GM19372 (cell line): ENCODE measurements around the gene RAB15.

ENCODE experiments used
- ATAC-seq: cut with Tn5 transposase; IDR thresholded peaks from one replicate; pipeline ENCODE4 v1.9.1; 2021; ENCODE audit warnings: mild to moderate bottlenecking, low read depth, moderate library complexity; ENCODE audit not compliant: unreplicated experiment

RAB15 gene

GRCh38 chr14:64939817-64940190, 32.3 kb downstream of the RAB15 start:
- ATAC-seq, result no peak

DNA sequence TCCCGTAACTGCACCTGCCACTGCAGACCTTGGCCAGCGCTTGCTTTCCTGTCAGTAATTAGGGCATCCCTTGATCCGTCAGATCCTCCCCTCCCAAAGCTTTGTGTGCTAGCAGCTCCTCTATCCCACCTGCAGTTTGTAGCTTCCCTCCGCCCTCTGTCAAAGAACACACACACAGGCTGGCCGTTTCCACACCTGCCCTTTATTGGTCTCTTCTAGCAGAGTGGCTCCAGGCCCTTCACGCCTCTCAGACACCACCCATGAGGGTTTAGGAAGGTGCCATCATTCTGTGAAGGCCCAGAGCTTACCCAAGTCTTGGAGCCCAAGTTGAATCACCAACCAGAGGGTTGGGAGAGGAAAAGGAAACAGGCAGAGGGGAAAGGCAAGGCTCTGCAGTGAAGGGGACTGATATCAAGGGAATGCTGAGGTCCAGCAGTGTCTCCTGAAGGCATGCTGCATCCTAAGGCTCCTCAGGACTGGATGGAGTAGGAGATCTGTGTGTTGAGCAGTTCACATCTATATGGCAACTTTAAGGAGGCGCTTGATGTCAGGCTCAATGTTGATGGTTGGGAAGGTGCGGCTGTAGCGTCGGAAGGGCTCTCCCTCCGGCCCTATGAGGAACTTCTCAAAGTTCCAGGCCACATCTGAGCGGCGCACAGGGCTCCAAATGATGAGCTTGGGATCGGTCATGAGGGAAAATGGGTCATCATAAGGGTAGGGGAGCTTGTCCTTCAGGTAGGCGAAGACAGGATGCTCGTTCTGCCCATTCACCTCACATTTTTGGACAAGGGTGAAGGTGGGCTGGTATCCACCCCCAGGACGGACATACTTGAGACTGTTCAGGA, 32.9 kb downstream of the RAB15 start:
- ATAC-seq, result no peak

- no peak for ATAC-seq
These were observed 34.3 kb downstream of the RAB15 start for GRCh38 chr14:64937821-64938193.

DNA sequence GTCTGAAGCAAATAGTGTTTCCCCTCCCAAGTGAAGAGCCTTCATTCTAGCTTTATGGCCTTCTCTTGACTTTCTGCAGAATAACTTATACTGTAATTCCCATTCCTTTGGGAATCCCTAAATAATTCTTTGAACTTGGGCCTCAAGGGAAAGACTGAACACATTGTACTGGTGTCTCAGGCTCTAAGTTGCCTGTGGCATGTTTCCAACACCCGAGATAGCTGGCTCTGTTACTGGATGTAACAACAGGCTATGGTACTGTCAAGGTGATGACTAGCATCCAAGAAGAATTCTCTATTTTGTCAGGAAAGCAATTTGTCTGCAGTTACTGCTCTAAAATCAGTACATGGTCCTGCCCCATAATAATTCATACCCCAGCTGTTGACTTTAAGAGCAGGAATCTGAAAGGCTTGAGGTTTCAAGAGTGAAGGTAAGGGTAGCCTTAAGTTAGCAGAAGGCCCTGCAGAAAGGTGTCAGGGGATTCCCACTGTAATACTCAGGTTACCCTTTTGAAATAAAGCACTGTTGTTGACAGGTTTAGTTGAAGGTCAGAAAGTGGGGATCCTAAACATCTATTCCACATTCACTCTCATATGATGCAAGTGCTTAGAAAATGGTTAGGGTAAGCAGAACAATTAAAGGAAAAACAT, 34.8 kb downstream of the RAB15 start:
- no peak for ATAC-seq

DNA sequence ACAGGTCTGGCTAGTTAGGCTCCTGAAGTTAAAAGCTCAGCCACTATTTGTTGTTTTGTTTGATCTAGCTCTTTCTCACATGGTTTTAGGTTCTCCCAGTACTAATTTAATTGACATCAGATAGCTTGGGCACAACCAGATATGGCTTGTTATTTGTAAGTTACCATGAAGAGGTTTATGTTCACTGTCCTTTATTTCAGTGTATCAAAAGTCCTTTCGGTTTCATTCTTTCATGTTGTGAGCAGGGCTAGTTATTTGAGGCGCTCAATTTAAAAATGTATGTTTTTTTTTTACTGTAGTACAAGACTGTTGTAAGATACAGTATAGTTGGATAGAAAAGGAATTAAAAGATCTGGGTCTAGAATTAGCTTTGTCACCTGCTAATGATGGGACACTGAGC, 36.6 kb downstream of the RAB15 start:
- no peak for ATAC-seq

GRCh38 chr14:64934338-64934929, 37.7 kb downstream of the RAB15 start:
- ATAC-seq, result no peak

DNA sequence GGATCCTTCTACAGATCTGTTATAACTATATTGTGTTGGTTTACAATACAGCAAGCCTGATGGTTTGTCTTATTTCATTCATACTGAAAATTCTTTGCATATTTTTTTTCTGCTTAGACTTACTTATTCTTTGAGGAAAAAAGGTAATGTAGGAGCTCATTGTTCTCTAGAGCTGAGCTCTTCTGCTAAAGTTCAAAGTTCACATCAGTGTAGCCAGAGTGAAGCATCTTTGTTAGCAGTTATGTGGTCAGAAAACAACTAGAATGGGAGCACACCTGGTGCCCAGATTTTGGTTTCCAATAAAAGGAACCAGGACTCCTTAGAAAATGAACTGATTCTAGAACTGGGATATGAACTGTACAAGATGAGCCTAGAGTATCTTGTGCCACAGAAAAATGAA, 39.9 kb downstream of the RAB15 start:
- ATAC-seq, result no peak

GRCh38 chr14:64931123-64931522, 41.0 kb downstream of the RAB15 start:
- ATAC-seq, result no peak

GRCh38 chr14:64930085-64930843, 41.9 kb downstream of the RAB15 start:
- no peak for ATAC-seq

GRCh38 chr14:64929014-64929359, 43.1 kb downstream of the RAB15 start:
- no peak for ATAC-seq

GRCh38 chr14:64928239-64929013, 43.7 kb downstream of the RAB15 start:
- peak; percentile 68 for ATAC-seq

DNA sequence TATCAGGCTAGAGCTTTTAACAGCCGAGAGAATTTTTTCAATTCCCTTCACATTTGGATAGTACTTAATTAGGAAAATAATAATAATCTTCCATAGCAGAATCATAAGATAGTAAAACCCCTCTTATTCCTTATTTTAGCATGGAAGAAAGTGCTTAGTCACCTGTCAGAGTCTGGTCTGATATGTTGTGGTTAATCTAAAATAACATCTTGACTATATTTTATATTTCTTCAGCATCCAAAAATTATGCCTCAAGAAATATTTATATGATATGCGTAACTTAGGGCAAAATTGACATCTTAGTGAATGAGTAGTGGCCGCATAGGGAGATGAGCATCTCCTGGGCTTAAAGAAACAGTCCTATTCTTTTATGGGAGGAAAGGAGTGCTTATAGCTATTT, 45.1 kb downstream of the RAB15 start:
- ATAC-seq, result no peak

DNA sequence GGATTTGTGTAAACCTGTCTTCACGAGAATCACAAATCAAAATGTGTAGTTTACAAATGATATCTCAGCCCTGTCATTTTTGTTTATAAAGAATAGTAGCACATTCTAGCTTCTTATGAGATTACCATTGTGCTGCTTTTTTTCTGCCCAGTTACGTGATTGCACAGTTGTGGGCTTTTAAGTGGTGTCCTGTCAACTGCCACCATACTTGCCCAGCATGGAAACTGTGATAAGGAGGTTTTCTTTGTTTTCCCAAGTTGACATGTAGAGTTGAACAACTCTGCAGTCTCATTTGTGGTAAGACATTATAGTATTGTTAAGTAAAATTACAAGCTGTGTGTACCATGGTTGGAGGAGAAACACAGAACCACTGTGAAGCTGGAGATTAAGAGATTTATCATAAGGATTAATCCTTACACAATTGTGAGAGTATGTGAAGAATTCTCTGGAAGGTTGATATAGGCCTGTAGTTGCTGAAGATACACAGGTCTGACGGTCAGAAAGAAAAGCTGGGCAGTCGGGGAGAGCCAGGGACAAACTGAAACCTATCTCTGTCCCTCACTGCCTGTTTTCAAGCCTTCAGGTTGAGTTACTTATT, 45.6 kb downstream of the RAB15 start:
- no peak for ATAC-seq

DNA sequence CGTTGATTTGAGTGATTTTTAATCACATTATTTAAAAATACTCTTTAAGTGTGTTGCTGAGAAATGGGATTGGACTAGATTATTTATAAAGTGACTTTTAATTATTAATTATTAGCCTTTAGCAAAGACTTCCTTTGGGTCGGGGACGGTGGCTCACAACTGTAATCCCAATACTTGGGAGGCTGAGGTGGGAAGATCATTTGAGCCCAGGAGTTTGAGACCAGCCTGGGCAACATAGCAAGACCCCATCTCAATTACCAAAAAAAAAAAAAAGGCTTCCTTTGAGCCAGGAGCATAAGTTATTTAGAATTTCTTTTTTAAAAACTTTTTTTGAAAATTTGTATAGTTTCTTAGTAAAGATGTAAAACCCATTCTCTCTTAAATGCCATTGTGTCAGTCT, 49.1 kb downstream of the RAB15 start:
- ATAC-seq, result no peak

DNA sequence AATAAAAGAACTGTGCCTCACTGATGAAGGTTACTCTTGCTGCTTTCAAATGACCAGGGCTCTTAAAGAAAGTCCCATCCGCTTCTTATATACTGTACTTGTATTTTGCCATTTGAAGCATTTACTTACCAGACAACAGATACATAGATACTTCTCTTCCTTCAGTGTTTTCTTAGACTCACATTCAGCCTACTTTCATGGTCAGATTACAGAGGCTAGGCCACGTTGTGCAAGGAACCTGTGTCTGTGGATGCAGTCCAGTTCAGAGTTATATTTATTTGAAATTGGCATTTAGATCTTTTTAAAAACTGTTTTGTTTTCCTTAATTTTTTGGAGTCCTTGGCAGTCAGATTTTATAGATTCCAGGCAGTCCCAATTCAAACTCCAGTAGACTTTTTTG, 51.7 kb downstream of the RAB15 start:
- no peak for ATAC-seq

DNA sequence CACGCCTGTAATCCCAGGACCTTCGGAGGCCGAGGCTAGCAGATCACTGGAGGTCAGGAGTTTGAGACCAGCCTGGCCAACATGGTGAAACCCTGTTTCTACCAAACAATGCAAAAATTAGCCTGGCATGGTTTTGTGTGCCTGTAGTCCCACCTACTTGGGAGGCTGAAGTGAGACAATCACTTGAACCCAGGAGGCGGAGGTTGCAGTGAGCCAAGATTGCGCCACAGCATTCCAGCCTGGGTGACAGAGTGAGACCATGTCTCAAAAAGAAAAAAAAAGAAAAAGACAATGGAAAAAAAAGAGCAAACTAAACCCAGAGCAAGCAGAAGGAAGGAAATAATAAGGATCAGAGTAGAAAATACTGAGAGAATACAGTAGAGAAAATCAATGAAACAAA, 52.5 kb downstream of the RAB15 start:
- ATAC-seq, result no peak

- no peak for ATAC-seq
These were observed 52.9 kb downstream of the RAB15 start for GRCh38 chr14:64919215-64919614.

- no peak for ATAC-seq
These were observed 53.9 kb downstream of the RAB15 start for GRCh38 chr14:64918216-64918615.

DNA sequence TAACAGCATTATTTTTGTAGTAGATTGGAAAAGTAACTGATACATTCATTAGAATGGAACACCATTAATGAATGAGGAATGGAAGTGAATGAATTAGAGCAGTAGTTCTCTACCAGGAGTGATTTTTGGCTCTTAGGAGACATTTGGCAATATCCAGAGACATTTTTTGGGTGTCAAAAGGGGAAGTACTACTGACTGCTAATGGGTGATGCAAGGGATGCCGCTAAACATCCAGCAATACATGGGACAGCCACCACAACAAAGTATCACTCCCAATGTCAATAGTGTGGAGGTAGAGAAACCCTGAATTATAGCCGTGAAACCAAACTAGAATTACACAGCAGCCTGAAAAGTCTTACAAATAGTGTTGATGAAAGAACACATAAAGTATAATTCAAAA, 56.3 kb downstream of the RAB15 start:
- ATAC-seq, result no peak

DNA sequence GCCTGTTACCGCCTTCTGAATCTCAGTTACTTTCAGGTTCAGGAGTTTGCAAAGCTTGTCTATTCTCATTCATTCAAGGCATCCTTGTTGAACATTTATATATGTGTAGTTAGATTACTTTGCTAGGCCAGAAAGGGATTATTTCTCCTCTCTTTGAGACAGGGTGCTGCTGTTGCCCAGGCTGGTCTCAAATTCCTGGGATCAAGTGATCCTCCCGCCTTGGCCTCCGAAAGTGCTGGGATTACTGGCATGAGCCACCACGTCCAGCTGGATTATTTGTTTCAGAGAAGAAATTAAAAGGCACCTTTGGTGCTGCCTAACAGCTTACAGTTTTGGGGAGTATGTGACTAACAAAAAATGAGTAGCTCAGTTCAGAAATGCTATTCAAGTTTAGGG, 57.1 kb downstream of the RAB15 start:
- no peak for ATAC-seq
